GM12873 (cell line): ENCODE data around the gene CAVIN1.

Experiments used
- CTCF ChIP-seq: IDR thresholded peaks from 2 replicates; pipeline ENCODE4 v1.5.1; 2012; ENCODE audit warnings: low read depth, mild to moderate bottlenecking, moderate library complexity, low read length, control low read depth; ENCODE audit not compliant: insufficient read depth; ENCODE audit errors: missing control alignments

CAVIN1 gene

DNA sequence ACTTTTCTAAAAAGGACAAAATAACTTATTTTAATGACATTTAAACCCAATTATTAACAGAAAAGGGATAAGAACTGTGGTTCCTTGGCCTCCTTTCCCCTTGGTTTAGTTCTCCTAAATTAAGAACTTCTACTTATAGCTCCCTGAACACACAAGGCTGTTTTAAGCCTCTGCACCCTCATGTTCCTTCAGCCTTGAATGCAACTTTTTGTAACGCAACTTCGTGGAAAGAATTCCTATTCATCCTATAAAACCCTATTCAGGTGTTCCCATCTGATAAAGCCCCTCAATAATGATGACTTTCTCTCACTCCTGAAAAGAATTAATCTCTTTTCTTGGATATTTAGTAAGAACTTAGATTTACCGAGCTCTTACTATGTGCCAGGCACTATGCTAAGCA lies 41.2 kb downstream of the CAVIN1 start:
- TF ChIP-seq CTCF, result no peak

- no peak for TF ChIP-seq CTCF
Observed at GRCh38 chr17:42380935-42381334, 42.1 kb downstream of the CAVIN1 start.

DNA sequence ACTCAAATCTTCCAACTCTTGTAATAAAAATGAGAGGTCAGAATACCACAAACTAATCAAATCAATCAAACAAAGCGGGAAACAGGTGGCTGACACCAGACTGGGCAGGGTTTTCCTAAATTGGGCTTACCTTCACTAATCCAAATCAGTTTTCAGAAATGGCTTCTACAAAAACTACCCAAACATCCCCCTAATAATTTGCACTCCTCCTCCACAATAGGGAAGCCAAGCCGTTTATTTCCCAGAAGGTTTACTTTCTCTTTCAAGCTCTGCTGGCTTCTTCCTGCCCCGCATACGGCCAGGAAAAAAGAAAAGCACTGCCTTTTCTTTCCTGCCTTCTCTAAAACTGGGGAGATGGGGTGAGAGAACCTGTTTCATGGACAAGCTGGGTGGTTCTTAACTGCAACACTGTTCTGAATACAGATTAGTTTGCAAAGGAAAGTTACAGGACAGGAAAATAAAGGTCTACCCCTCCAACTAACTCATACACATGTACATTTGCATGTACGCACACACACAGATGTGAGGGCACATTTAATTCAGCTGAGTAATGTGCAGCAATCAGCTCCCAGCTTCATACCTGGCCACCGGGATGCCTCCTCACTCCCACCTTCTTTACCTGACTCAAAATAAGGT lies 44.0 kb downstream of the CAVIN1 start:
- TF ChIP-seq CTCF, result no peak

- TF ChIP-seq CTCF, result no peak
Observed at GRCh38 chr17:42378359-42378958, 44.6 kb downstream of the CAVIN1 start.

GRCh38 chr17:42373896-42374295 lies 49.2 kb downstream of the CAVIN1 start:
- TF ChIP-seq CTCF, result no peak

GRCh38 chr17:42372142-42372541 lies 50.9 kb downstream of the CAVIN1 start:
- TF ChIP-seq CTCF, result no peak

DNA sequence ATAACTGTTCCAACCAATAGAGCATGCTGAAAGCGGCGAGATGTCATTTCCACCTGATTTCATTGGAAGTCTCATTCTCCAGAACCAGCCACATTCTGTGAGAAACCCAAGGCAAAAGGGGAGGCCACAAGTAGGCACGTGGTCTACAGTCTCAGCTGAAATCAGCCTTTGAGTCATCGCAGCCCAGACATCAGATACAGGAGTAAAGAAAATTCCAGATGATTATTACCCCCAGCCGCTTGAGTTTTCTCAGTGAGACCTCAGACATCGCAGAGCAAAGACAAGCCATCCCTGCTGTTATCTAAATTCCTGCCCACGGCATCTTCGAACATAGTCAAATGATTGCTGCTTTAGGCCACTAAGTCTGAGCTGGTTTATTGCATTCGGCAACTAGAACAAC lies 57.9 kb downstream of the CAVIN1 start:
- TF ChIP-seq CTCF, result no peak
